ENCODE results near the gene NINJ2. TPM values are rescaled to one million over a fixed set of nuclear protein-coding genes. Genes with fewer than 3 reads are reported as not detected.
A peak's percentile ranks its signal among the peaks of the same experiment; 100 is the strongest.

Gene NINJ2
- total RNA-seq, 1 donor from 2014 or later = 0.76 TPM

- no peaks in the 10 kb centered on the region for H3K36me3 Mint-ChIP-seq (ENCODE audit: unreplicated experiment)
- H3K4me1 Mint-ChIP-seq (ENCODE audit: low read depth, unreplicated experiment) = peaks cover 37% of the 10 kb centered on the region
- DNase-seq = no peak
- H3K9me3 Mint-ChIP-seq (ENCODE audit: unreplicated experiment) = peaks cover 7% of the 10 kb centered on the region
- TF ChIP-seq, protein P1, sequence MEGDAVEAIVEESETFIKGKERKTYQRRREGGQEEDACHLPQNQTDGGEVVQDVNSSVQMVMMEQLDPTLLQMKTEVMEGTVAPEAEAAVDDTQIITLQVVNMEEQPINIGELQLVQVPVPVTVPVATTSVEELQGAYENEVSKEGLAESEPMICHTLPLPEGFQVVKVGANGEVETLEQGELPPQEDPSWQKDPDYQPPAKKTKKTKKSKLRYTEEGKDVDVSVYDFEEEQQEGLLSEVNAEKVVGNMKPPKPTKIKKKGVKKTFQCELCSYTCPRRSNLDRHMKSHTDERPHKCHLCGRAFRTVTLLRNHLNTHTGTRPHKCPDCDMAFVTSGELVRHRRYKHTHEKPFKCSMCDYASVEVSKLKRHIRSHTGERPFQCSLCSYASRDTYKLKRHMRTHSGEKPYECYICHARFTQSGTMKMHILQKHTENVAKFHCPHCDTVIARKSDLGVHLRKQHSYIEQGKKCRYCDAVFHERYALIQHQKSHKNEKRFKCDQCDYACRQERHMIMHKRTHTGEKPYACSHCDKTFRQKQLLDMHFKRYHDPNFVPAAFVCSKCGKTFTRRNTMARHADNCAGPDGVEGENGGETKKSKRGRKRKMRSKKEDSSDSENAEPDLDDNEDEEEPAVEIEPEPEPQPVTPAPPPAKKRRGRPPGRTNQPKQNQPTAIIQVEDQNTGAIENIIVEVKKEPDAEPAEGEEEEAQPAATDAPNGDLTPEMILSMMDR (IDR thresholded peaks at IDR 0.05; ENCODE audit: partially characterized antibody, unreplicated experiment) = no peak
- peak overlapping the region; percentile 91 for H3K27ac Mint-ChIP-seq (ENCODE audit: unreplicated experiment)
- no peaks in the 10 kb centered on the region for H3K27me3 Mint-ChIP-seq (ENCODE audit: unreplicated experiment)
- peak overlapping the region; percentile 15 for H3K4me3 Mint-ChIP-seq (ENCODE audit: unreplicated experiment)
Observed at GRCh38 chr12:575129-575502, 88.1 kb downstream of the NINJ2 start.

DNA sequence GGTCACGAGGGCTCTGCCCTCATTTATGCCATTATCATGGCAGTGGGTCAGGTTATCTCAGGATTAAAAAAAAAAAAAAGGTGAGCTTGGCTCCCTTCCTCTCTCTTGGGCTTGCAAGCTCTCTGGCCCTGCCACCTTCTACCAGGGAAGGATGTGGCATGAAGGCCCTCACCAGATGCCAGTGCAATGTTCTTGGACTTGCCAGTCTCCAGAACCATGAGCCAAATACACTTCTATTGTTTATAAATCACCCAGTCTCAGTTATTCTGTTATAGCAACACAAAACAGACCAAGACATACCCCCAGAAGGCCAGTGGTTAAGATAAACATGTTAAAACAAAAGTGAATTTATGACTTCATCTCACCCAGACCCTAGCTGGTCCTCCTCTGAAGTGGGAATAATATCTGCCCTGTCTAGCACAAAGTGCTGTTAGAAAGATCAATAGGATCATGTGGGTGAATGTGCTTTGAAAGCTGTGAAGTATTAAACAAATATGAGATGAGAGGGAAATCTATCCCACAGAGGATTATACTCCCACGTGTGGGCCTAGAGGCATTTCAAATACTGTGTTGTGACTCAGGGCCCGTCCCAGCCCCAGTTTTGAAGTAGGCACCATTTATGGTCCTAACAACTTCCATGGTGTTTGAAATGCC lies 88.6 kb downstream of the NINJ2 start:
- TF ChIP-seq, protein P1 (IDR thresholded peaks at IDR 0.05; ENCODE audit: partially characterized antibody, unreplicated experiment) = no peak
- no peak for DNase-seq
- H3K4me3 Mint-ChIP-seq (ENCODE audit: unreplicated experiment) = peak overlapping the region; percentile 15
- H3K27ac Mint-ChIP-seq (ENCODE audit: unreplicated experiment) = peak overlapping the region; percentile 91
- H3K9me3 Mint-ChIP-seq (ENCODE audit: unreplicated experiment) = peaks cover 7% of the 10 kb centered on the region
- H3K36me3 Mint-ChIP-seq (ENCODE audit: unreplicated experiment) = no peaks in the 10 kb centered on the region
- peaks cover 33% of the 10 kb centered on the region for H3K4me1 Mint-ChIP-seq (ENCODE audit: low read depth, unreplicated experiment)
- H3K27me3 Mint-ChIP-seq (ENCODE audit: unreplicated experiment) = no peaks in the 10 kb centered on the region

GRCh38 chr12:573232-573631 lies 90.0 kb downstream of the NINJ2 start:
- TF ChIP-seq, protein P1 (IDR thresholded peaks at IDR 0.05; ENCODE audit: partially characterized antibody, unreplicated experiment) = no peak
- Mint-ChIP-seq H3K27ac (ENCODE audit: unreplicated experiment) (no peak overlapping the region), H3K27me3 (ENCODE audit: unreplicated experiment) (peaks cover 3% of the 10 kb centered on the region), H3K36me3 (ENCODE audit: unreplicated experiment) (no peaks in the 10 kb centered on the region), H3K4me1 (ENCODE audit: low read depth, unreplicated experiment) (peaks cover 22% of the 10 kb centered on the region), H3K9me3 (ENCODE audit: unreplicated experiment) (peaks cover 7% of the 10 kb centered on the region), H3K4me3 (ENCODE audit: unreplicated experiment) (no peak overlapping the region)
- DNase-seq = no peak

- Mint-ChIP-seq H3K36me3 (ENCODE audit: unreplicated experiment) (no peaks in the 10 kb centered on the region), H3K27ac (ENCODE audit: unreplicated experiment) (no peak overlapping the region), H3K4me1 (ENCODE audit: low read depth, unreplicated experiment) (peaks cover 20% of the 10 kb centered on the region), H3K9me3 (ENCODE audit: unreplicated experiment) (peaks cover 4% of the 10 kb centered on the region), H3K27me3 (ENCODE audit: unreplicated experiment) (peaks cover 3% of the 10 kb centered on the region), H3K4me3 (ENCODE audit: unreplicated experiment) (no peak overlapping the region)
- no peak for DNase-seq
- TF ChIP-seq, protein P1 (IDR thresholded peaks at IDR 0.05; ENCODE audit: partially characterized antibody, unreplicated experiment) = no peak
Observed at GRCh38 chr12:572532-572899, 90.7 kb downstream of the NINJ2 start.

DNA sequence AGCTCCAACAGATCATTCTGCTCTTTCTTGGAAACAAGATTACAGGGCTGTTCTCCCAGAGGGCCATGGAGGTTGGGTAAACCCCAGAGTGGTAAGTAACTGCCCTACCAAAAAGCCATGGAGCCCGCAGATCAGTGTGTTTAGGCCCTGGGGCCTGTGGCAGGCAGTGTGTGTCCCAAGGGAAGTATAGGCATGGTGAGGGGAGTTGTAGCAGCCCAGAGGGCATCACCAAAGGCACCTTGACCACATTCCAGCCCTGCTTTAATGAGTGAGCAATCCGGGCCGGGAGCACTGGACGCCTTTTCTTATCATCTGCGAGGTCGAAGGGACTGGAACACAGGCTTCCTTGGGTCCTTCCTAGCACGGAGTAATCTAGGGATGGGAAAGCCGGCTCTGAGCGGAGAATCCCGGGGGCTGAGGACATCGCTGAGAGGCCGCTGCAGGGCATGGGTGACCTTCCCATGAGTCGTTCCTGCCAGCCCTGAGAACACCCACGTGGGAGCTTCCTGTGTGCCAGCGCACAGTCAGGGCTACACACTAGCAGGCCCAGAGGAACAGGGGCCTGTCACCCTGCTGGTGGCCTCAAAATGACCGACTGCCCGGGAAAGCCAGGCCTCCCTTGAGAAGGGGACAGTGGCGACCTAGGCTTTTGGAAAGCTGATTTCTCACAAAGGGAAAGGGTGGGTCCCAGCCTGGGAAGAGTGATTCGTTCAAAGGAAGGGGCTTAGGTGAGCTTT lies 91.3 kb downstream of the NINJ2 start:
- no peak overlapping the region for H3K4me3 Mint-ChIP-seq (ENCODE audit: unreplicated experiment)
- no peak for DNase-seq
- H3K36me3 Mint-ChIP-seq (ENCODE audit: unreplicated experiment) = no peaks in the 10 kb centered on the region
- TF ChIP-seq, protein P1 (IDR thresholded peaks at IDR 0.05; ENCODE audit: partially characterized antibody, unreplicated experiment) = no peak
- H3K27ac Mint-ChIP-seq (ENCODE audit: unreplicated experiment) = peak overlapping the region; percentile 33
- H3K4me1 Mint-ChIP-seq (ENCODE audit: low read depth, unreplicated experiment) = peaks cover 20% of the 10 kb centered on the region
- H3K9me3 Mint-ChIP-seq (ENCODE audit: unreplicated experiment) = peaks cover 4% of the 10 kb centered on the region
- peaks cover 3% of the 10 kb centered on the region for H3K27me3 Mint-ChIP-seq (ENCODE audit: unreplicated experiment)
